ENCODE results near the gene CBL.

GRCh38 chr11:119237515-119237914 is 31.4 kb downstream of the CBL start:
- TF ChIP-seq EZH2 (IDR thresholded peaks at IDR 0.05; ENCODE audit: borderline replicate concordance, control insufficient read depth, low read depth, low read length) (no peak), CTCF (IDR thresholded peaks at IDR 0.05 in 2 of 3, conservative IDR thresholded peaks at IDR 0.05 in 1 of 3; ENCODE audit: control insufficient read depth in 2 of 3, extremely low read depth in 1 of 3, insufficient read depth in 1 of 3, low read depth in 3 of 3, low read length in 3 of 3) (no peak), MXI1 (IDR thresholded peaks at IDR 0.05; ENCODE audit: low read depth, low read length) (no peak), POLR2A (IDR thresholded peaks at IDR 0.05; ENCODE audit: low read depth, low read length) (no peak), ZNF217 (IDR thresholded peaks at IDR 0.05) (no peak), SMC3 (IDR thresholded peaks at IDR 0.05; ENCODE audit: borderline replicate concordance, low read length) (no peak), SIN3A (IDR thresholded peaks at IDR 0.05; ENCODE audit: low read depth, low read length) (no peak), RAD21 (IDR thresholded peaks at IDR 0.05; ENCODE audit: insufficient read depth, low read depth, low read length) (no peak), RCOR1 (conservative IDR thresholded peaks at IDR 0.05; ENCODE audit: low read depth, low read length) (no peak), ZBTB4 (CRISPR knock-in tag; IDR thresholded peaks at IDR 0.05) (no peak), POLR2AphosphoS2 (IDR thresholded peaks at IDR 0.05; ENCODE audit: low read depth, low read length) (no peak), BCLAF1 (IDR thresholded peaks at IDR 0.05) (no peak)

Measured in GM12878 (cell line).